ENCODE results near the gene RABEPK.
"Not testable (repeated sequence)": the region's sequence is repeated elsewhere in the genome, so short reads cannot be mapped to it uniquely, and the experiment has no call there.

Gene RABEPK

DNA sequence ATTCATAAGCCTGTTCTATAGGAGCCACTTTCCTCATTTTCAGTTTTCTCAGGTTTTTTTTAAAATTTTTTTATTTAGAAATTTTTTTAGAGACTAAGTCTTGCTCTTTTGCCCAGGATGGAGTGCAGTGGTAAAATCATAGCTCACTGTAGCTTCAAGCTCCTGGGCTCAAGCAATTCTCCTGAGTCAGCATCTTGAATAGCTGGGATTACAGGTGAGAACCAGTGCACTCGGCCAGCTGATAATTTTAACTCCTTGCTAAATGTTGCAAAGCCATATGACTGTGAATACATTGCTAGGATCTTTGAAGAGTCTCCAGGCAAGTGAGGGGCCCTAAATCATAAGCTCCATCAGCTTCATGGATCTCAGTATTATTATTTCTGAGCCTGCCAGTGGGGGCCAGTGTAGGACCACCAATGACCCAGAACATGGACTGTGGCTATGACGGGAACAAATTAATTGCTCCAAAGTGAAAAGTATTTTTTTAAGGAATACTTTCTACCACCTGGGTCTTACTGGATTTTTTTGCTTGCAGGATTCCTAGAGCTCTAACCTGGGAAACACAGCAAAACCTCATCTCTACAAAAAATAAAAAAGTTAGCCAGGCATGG, 55.5 kb downstream of the RABEPK start:
- no peak for DNase-seq

DNA sequence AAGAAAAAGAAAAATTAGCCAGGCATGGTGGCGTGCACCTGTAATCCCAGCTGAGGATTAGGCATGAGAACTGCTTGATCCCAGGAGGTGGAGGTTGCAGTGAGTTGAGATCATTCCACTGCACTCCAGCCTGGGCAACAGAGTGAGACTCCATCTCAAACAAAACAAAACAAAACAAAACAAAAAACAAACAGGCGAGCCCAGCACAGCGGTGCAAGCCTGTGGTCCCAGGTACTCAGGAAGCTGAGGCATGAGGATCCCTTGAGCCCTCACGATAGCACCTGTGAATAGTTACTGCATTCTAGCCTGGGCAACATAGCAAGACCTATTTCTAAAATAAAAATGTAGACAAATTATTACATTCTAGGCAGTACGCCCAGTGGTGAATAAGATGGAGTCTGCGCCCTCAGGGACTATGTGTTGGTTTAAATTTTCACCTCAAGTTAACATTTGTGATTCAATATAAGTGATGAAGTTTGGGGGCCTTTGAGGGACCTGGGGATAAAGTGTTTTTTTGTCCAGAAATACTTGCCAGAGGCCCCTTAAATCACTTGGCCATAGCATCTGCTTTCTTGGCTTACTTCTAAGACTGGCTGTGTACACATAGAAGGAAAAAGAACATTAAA, 57.9 kb downstream of the RABEPK start:
- no peak for DNase-seq

GRCh38 chr9:125258832-125259534, 58.6 kb downstream of the RABEPK start:
- DNase-seq, result no peak

GRCh38 chr9:125260561-125260960, 60.2 kb downstream of the RABEPK start:
- DNase-seq, result no peak

DNA sequence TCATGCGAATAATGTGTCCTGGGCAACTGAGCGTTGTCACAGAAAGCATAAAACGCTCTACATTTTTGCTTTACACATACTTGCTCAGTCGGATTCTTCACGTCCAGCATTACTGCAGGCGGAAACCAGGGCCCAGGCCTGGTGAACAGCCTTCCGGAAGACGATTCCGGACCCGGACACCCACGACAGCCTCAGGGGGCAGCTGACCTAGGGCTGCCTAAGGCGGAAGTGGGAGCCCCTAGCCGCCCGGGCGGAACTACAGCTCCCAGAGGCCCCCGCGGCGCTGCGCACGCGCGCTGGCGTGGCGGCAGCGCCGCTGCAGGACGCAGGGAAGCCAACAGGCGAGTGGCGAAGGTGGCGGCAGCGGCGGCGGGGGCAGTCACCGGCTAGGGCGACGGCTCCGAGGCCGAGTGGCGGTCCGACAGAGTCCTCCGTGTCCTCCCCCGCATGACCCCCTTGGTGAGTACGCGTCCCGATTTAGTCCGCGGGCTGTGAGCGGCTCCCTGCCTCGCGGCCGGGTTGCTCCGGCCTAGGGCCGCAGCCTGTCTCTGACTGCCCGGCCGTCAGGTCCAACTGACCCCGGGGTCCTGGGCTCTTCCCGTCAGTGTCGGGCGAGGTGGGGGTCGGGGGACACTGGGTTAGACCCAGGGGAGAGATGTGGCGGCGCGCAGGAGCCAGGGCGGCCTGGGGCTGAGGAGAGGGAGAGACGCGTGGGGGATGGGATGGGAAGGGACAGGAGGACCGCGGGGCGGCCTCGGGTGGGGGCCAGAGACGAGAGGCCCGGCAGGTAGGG, 61.4 kb downstream of the RABEPK start, which contains the start of gene GAPVD1:
Gene GAPVD1 (plus strand): TSS at position 326 of the 793 bp plus-strand sequence. CDS start 37,096 bp downstream, outside the sequence.
- DNase-seq, result peak; percentile 86

DNA sequence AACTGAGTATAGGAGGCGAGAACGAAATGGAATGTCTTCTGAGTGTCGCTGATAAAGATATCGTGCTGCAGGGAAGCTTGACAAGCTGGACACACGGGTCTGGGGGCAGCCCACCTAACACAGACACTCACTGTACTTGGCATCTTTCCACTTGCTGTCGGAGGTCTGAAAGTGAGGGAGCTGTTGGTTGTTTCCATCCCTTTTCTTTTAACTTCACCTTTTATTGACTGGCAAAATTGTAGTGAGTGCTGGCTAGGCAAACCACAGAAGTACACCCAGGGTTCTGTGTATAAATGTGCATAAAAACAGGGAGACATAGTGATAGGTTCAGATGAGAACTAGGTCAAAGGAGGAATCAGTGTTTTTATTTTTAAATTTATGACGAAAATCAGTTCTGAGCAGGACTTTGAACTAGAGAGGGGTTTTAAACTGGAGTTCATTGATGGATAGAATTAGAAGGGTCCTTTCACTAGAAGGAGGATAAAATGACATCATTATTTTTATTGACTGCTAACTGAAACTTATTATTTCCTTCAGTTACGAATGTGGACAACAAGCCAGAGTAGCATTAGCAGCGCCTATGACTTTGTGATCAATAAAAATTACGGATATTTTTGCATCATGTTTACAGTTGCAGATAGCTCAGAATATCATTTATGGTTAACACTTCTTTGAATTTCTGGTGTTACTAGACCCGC, 62.1 kb downstream of the RABEPK start:
- no peak for DNase-seq

DNA sequence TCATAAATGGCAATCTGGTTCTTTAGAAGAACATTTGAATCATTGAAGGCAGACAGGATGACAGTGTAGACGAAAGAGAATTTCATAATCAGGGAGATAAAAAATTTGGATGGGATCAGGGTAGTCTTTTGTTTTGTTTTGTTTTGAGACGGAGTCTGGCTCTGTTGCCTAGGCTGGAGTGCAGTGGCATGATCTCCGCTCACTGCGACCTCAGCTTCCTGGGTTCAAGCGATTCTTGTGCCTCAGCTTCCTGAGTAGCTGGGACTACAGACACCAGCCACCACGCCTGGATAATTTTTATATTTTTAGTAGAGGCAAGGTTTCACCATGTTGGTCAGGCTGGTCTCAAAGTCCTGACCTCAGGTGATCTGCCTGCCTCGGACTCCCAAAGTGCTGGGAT, 63.7 kb downstream of the RABEPK start:
- not testable (repeated sequence) for DNase-seq

GRCh38 chr9:125268394-125269013, 68.2 kb downstream of the RABEPK start:
- DNase-seq, result no peak

DNA sequence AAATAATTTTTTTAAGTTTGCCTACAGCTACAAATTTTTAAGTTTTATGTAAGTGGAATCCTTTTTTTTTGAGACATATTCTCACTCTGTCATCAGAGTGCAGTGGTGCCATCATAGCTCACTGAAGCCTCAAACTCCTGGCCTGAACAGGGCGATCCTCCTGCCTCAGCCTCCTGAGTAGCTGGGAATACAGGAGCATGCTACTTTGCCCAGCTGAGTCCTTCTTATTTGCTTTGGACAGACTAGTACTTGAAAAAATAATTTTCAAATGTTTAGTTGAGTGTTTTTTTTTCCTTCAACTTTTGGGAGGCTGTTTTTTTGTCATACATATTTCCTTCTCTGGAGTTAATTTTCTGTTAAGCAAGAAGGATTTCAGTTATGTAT, 68.7 kb downstream of the RABEPK start:
- no peak for DNase-seq

- no peak for DNase-seq
Observed at GRCh38 chr9:125271081-125271480, 70.7 kb downstream of the RABEPK start.

DNA sequence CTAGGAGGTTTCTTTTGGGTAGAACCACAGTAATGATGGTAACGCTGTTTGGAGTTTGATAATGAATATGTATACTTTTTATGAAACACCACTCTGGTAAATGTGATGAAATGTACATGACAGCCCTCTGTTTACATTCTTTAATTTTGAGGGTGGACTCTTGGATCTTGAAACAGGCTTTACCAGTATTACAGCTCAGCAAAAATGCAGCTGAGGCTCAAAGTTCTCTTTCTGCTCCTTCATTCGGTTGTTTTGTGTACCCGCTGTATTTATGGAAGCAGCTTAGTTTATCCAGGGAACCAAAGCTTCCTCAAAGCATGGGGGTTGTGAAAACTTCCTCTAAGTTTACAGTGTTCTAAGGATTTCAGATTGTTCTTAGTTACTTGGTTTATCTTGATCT, 72.4 kb downstream of the RABEPK start:
- DNase-seq, result no peak

DNA sequence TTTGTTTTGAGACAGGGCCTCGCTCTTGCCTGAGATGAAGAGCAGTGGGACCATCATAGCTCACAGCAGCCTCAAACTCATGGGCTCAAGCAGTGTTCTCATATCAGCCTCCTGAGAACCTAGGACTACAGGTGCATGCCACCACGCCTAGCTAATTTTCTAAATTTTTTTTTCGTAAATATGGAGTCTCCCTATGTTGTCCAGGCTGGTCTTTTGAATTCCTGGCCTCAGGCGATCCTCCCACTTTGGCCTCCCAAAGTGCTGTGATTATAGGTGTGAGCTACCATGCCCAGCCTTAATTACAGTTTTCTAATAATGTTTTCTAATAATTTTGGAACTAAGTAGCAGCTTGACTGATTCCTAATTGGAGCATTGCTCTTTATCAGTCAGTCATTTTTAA, 76.4 kb downstream of the RABEPK start:
- no peak for DNase-seq

- DNase-seq, result no peak
Observed at GRCh38 chr9:125277411-125277810, 77.1 kb downstream of the RABEPK start.

DNA sequence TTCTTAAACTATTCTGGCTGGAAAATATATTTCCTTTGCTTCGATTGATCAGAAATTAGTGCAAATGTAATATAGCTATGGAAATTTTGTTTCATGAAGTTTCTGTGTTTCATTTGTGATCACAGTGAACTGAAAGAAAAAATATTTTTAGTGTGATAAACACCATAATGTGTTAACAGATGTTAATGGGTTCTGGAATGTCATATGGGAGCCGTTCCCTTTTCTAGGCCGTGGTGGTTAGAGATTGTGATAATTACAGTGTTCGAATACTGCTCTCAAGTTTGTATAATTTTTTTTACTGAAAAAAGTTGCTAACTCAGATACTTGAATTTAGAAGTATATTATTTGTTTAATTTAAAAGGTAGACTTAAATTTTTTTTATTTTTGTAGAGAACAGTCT, 80.6 kb downstream of the RABEPK start:
- no peak for DNase-seq

Measured in kidney glomerular epithelial cell (primary cell).